ENCODE results near the gene TMEM250. TPM values are rescaled to one million over a fixed set of nuclear protein-coding genes. Genes with fewer than 3 reads are reported as not detected.

TMEM250 gene
- total RNA-seq, 1 experiment from 2014 or later = 43.2 TPM

DNA sequence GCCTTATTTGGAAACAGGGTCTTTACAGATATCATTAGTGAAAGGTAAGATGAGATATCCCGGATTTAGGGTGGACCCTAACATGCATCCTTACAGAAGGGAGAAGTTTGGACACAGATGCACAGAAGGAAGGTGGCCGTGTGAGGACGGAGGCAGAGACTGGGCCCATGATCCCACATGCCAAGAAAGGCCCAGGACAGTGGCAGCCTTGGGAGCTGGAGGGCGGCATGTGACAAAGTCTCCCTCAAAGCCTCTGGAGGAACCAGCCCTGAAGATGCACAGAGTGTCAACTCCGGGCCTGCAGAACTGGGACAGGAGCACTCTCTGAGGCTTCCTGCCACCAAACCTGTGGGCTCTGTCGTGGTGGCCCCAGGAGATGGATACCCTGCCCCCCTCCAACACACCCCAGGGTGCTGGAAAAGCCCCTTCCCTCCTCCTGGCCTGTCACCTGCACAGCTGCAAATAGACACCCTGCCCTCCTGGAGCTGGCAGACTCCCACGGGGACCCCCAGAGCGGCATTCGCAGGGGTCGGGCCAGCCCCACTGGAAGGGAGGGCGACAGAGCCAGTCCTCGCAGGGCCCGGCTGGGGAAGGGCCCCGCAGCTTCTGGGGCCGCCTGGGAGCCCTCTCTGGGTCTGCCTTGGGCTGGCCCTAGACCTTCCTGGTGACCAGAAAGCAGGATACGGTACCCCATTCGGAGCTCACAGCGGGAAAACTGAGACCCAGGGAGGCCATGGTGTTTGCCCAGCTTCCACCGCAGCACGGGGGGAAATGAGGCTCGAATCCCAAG lies 31.5 kb downstream of the TMEM250 start:
- intact Hi-C loops (cut with micrococcal nuclease) = no loop called here
- no peak overlapping the region for H3K4me3 Mint-ChIP-seq (ENCODE audit: unreplicated experiment)
- DNase-seq (ENCODE audit: unreplicated experiment) = no peak
- H3K27me3 Mint-ChIP-seq (ENCODE audit: insufficient read depth, unreplicated experiment) = no peaks in the 10 kb centered on the region
- ChIA-PET CTCF (interaction anchor here (0.6 to 0.9 kb wide), 2 partner anchors 35 to 53 kb away, joined by 3 read pairs; no protein-coding TSS in a partner anchor), POLR2A (no interaction called here)
- TF ChIP-seq, protein P1, sequence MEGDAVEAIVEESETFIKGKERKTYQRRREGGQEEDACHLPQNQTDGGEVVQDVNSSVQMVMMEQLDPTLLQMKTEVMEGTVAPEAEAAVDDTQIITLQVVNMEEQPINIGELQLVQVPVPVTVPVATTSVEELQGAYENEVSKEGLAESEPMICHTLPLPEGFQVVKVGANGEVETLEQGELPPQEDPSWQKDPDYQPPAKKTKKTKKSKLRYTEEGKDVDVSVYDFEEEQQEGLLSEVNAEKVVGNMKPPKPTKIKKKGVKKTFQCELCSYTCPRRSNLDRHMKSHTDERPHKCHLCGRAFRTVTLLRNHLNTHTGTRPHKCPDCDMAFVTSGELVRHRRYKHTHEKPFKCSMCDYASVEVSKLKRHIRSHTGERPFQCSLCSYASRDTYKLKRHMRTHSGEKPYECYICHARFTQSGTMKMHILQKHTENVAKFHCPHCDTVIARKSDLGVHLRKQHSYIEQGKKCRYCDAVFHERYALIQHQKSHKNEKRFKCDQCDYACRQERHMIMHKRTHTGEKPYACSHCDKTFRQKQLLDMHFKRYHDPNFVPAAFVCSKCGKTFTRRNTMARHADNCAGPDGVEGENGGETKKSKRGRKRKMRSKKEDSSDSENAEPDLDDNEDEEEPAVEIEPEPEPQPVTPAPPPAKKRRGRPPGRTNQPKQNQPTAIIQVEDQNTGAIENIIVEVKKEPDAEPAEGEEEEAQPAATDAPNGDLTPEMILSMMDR (IDR thresholded peaks at IDR 0.05; ENCODE audit: unreplicated experiment) = no peak
- peaks cover 16% of the 10 kb centered on the region for H3K4me1 Mint-ChIP-seq (ENCODE audit: insufficient read depth, unreplicated experiment)
- H3K36me3 Mint-ChIP-seq (ENCODE audit: insufficient read depth, unreplicated experiment) = peaks cover 27% of the 10 kb centered on the region
- no peaks in the 10 kb centered on the region for H3K9me3 Mint-ChIP-seq (ENCODE audit: unreplicated experiment)
- no TSS peak for BruUV-seq (replicated peaks)
- H3K27ac Mint-ChIP-seq (ENCODE audit: low read depth, unreplicated experiment) = no peak overlapping the region

DNA sequence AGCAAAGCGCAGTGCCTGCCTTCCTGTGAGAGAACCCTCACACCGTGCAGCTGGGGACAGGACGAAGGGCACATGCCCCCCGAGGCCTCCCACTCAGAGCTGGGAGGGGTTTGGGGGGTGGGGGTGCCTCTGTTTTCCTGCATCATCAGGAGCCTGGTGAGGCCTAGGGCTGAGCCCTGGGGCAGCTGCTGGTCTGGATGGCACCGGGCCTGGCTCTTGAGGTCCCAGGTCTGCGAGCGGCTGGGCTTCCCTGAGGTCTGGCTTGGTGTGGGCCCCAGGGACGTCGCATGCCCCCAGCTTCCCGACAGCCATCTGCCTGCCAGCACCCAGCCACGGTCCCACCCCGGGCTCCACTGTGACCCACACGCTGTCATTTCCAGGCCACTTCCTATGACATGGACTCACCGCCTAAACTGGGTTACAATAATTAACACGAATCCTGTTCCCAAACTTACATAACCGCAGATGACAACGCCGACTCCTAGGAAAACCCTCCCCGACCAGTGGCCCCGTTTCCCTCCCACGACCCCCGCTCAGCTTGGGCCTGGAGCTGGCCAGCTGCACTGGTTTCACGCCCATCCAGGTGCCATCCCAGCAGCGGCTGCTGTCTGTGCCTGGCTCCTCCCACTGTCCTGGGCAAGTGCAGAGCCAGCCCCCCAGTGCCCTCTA lies 32.3 kb downstream of the TMEM250 start:
- intact Hi-C loops (cut with micrococcal nuclease) = no loop called here
- DNase-seq (ENCODE audit: unreplicated experiment) = no peak
- POLR2A ChIA-PET = interaction anchor here (0.6 kb wide), 1 partner anchor 33 kb away, joined by 3 read pairs; no protein-coding TSS in a partner anchor
- TF ChIP-seq, protein P1 (IDR thresholded peaks at IDR 0.05; ENCODE audit: unreplicated experiment) = no peak
- no peak overlapping the region for H3K27ac Mint-ChIP-seq (ENCODE audit: low read depth, unreplicated experiment)
- no peak overlapping the region for H3K4me3 Mint-ChIP-seq (ENCODE audit: unreplicated experiment)
- CTCF ChIA-PET = interaction anchor here (0.8 to 0.9 kb wide), 2 partner anchors 36 to 135 kb away, joined by 3 to 4 read pairs; no protein-coding TSS in a partner anchor
- H3K9me3 Mint-ChIP-seq (ENCODE audit: unreplicated experiment) = no peaks in the 10 kb centered on the region
- BruUV-seq (replicated peaks) = no TSS peak
- H3K27me3 Mint-ChIP-seq (ENCODE audit: insufficient read depth, unreplicated experiment) = no peaks in the 10 kb centered on the region
- peaks cover 12% of the 10 kb centered on the region for H3K4me1 Mint-ChIP-seq (ENCODE audit: insufficient read depth, unreplicated experiment)
- peaks cover 22% of the 10 kb centered on the region for H3K36me3 Mint-ChIP-seq (ENCODE audit: insufficient read depth, unreplicated experiment)

DNA sequence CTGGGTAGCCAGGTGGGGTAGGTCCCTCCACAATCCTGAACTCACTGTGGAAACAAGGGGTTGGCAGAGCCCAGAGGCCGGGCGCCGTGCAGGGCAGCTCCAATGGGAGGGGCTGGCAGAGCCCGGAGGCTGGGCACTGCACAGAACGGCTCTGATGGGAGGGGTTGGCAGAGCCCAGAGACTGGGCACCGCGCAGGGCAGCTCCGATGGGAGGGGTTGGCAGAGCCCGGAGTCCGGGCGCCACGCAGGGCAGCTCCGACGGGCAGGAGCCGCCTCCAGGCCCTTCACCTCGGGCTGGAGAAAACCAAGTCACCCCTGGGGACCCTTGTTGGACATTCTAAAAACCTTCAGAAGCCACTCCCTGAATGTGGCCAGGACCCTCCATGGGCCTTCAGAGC lies 32.9 kb downstream of the TMEM250 start:
- DNase-seq (ENCODE audit: unreplicated experiment) = no peak
- POLR2A ChIA-PET = no interaction called here
- Mint-ChIP-seq H3K27ac (ENCODE audit: low read depth, unreplicated experiment) (no peak overlapping the region), H3K9me3 (ENCODE audit: unreplicated experiment) (no peaks in the 10 kb centered on the region), H3K27me3 (ENCODE audit: insufficient read depth, unreplicated experiment) (no peaks in the 10 kb centered on the region), H3K4me3 (ENCODE audit: unreplicated experiment) (no peak overlapping the region), H3K4me1 (ENCODE audit: insufficient read depth, unreplicated experiment) (peaks cover 11% of the 10 kb centered on the region), H3K36me3 (ENCODE audit: insufficient read depth, unreplicated experiment) (peaks cover 18% of the 10 kb centered on the region)
- no TSS peak for BruUV-seq (replicated peaks)
- intact Hi-C loops (cut with micrococcal nuclease) = no loop called here
- CTCF ChIA-PET = interaction anchor here (0.6 to 1.0 kb wide), 3 partner anchors 36 to 134 kb away, joined by 3 to 4 read pairs (median 3); no protein-coding TSS in a partner anchor
- TF ChIP-seq, protein P1 (IDR thresholded peaks at IDR 0.05; ENCODE audit: unreplicated experiment) = no peak

Measured in MCF 10A (cell line).